ENCODE results near the gene DNAAF1. TPM values are rescaled to one million over a fixed set of nuclear protein-coding genes. Genes with fewer than 3 reads are reported as not detected.

Gene DNAAF1
- total RNA-seq, 1 experiment from 2014 or later: not detected

- H3K27me3 ChIP-seq (replicated peaks; ENCODE audit: insufficient read depth, low read depth, low read length, poor library complexity): no peaks in the 10 kb centered on the region
- H3K36me3 ChIP-seq (ENCODE audit: insufficient read depth, low read length, poor library complexity, severe bottlenecking): peaks cover 14% of the 10 kb centered on the region
- H3K9me3 ChIP-seq (ENCODE audit: low read depth, low read length, poor library complexity, severe bottlenecking): no peaks in the 10 kb centered on the region
- ChIA-PET POLR2A (ENCODE audit: low non-redundant PET) (no interaction called here), CTCF (no interaction called here)
- intact Hi-C loops (cut with micrococcal nuclease; ENCODE audit: unreplicated experiment): no loop called here
- BruUV-seq (replicated peaks): no TSS peak
- H3K4me1 ChIP-seq (ENCODE audit: insufficient read depth, low read length, poor library complexity, severe bottlenecking): peaks cover 4% of the 10 kb centered on the region
- no peak overlapping the region for H3K4me3 ChIP-seq (ENCODE audit: low read depth, low read length, poor library complexity, severe bottlenecking)
- DNase-seq (ENCODE audit: low spot score): no peak
- no peak overlapping the region for H3K27ac ChIP-seq (ENCODE audit: low read depth, low read length, poor library complexity, severe bottlenecking)
- TF ChIP-seq CTCF (conservative IDR thresholded peaks at IDR 0.05; ENCODE audit: low read depth, low read length) (no peak), EZH2 (IDR thresholded peaks at IDR 0.05; ENCODE audit: borderline replicate concordance, low read depth, low read length, poor library complexity, severe bottlenecking) (no peak)
Observed at GRCh38 chr16:84181144-84181915, 36.2 kb downstream of the DNAAF1 start.

- no peak overlapping the region for H3K4me3 ChIP-seq (ENCODE audit: low read depth, low read length, poor library complexity, severe bottlenecking)
- TF ChIP-seq CTCF (conservative IDR thresholded peaks at IDR 0.05; ENCODE audit: low read depth, low read length): no peak
- H3K27me3 ChIP-seq (replicated peaks; ENCODE audit: insufficient read depth, low read depth, low read length, poor library complexity): no peaks in the 10 kb centered on the region
- BruUV-seq (replicated peaks): no TSS peak
- POLR2A ChIA-PET (ENCODE audit: low non-redundant PET): no interaction called here
- intact Hi-C loops (cut with micrococcal nuclease; ENCODE audit: unreplicated experiment): no loop called here
- peaks cover 4% of the 10 kb centered on the region for H3K4me1 ChIP-seq (ENCODE audit: insufficient read depth, low read length, poor library complexity, severe bottlenecking)
- DNase-seq (ENCODE audit: low spot score): no peak
- CTCF ChIA-PET: no interaction called here
- no peak overlapping the region for H3K27ac ChIP-seq (ENCODE audit: low read depth, low read length, poor library complexity, severe bottlenecking)
- H3K9me3 ChIP-seq (ENCODE audit: low read depth, low read length, poor library complexity, severe bottlenecking): no peaks in the 10 kb centered on the region
- peaks cover 14% of the 10 kb centered on the region for H3K36me3 ChIP-seq (ENCODE audit: insufficient read depth, low read length, poor library complexity, severe bottlenecking)
Observed at GRCh38 chr16:84182104-84182503, 37.0 kb downstream of the DNAAF1 start.

- ChIA-PET POLR2A (ENCODE audit: low non-redundant PET) (no interaction called here), CTCF (no interaction called here)
- TF ChIP-seq EZH2 (IDR thresholded peaks at IDR 0.05; ENCODE audit: borderline replicate concordance, low read depth, low read length, poor library complexity, severe bottlenecking): no peak
- TF ChIP-seq CTCF (conservative IDR thresholded peaks at IDR 0.05; ENCODE audit: low read depth, low read length): no peak
- peaks cover 14% of the 10 kb centered on the region for H3K36me3 ChIP-seq (ENCODE audit: insufficient read depth, low read length, poor library complexity, severe bottlenecking)
- H3K9me3 ChIP-seq (ENCODE audit: low read depth, low read length, poor library complexity, severe bottlenecking): no peaks in the 10 kb centered on the region
- DNase-seq (ENCODE audit: low spot score): no peak
- no peak overlapping the region for H3K27ac ChIP-seq (ENCODE audit: low read depth, low read length, poor library complexity, severe bottlenecking)
- no peaks in the 10 kb centered on the region for H3K27me3 ChIP-seq (replicated peaks; ENCODE audit: insufficient read depth, low read depth, low read length, poor library complexity)
- BruUV-seq (replicated peaks): no TSS peak
- peaks cover 4% of the 10 kb centered on the region for H3K4me1 ChIP-seq (ENCODE audit: insufficient read depth, low read length, poor library complexity, severe bottlenecking)
- intact Hi-C loops (cut with micrococcal nuclease; ENCODE audit: unreplicated experiment): no loop called here
- no peak overlapping the region for H3K4me3 ChIP-seq (ENCODE audit: low read depth, low read length, poor library complexity, severe bottlenecking)
Observed at GRCh38 chr16:84182680-84183571, 37.8 kb downstream of the DNAAF1 start.
